AG10803 (cell line): ENCODE measurements around the gene MYO3B.

Source experiments
- DNase-seq: peaks from one replicate; pipeline ENCODE4 v3.0.0; 2010; ENCODE audit warnings: low read depth
- H3K4me3 ChIP-seq: 2 replicates; pipeline ENCODE4 v1.5.1; 2011; ENCODE audit warnings: mild to moderate bottlenecking, low read length, control low read depth
- CTCF ChIP-seq: conservative IDR thresholded peaks from 2 replicates; pipeline ENCODE4 v1.5.1; 2011; ENCODE audit warnings: mild to moderate bottlenecking, low read length, control low read depth, inconsistent platforms

Gene MYO3B

GRCh38 chr2:170498619-170499018 lies 320.7 kb downstream of the MYO3B start:
- TF ChIP-seq CTCF, result no peak
- no peak for DNase-seq

GRCh38 chr2:170500104-170500503 lies 322.2 kb downstream of the MYO3B start:
- no peak for TF ChIP-seq CTCF
- DNase-seq, result no peak

More at GRCh38 chr2:170498619-170499018, 320.7 kb downstream of the MYO3B start:
- H3K4me3 ChIP-seq, result no peak overlapping the region

GRCh38 chr2:170500770-170501169 lies 322.8 kb downstream of the MYO3B start:
- TF ChIP-seq CTCF, result no peak
- no peak overlapping the region for H3K4me3 ChIP-seq
- peak; percentile 34 for DNase-seq

More at GRCh38 chr2:170500104-170500503, 322.2 kb downstream of the MYO3B start:
- H3K4me3 ChIP-seq, result no peak overlapping the region

GRCh38 chr2:170501421-170502043 lies 323.6 kb downstream of the MYO3B start:
- no peak overlapping the region for H3K4me3 ChIP-seq
- TF ChIP-seq CTCF, result no peak
- no peak for DNase-seq

- no peak overlapping the region for H3K4me3 ChIP-seq
- TF ChIP-seq CTCF, result no peak
- DNase-seq, result no peak
These were observed 324.6 kb downstream of the MYO3B start for GRCh38 chr2:170502361-170503130.

GRCh38 chr2:170503563-170503962 lies 325.6 kb downstream of the MYO3B start:
- no peak for DNase-seq
- TF ChIP-seq CTCF, result no peak
- no peak overlapping the region for H3K4me3 ChIP-seq
